HG03342 (cell line): ENCODE results near the gene GPR55.
A peak's percentile ranks its signal among the peaks of the same experiment; 100 is the strongest.

Experiments used
- ATAC-seq: cut with Tn5 transposase; IDR thresholded peaks from one replicate; pipeline ENCODE4 v1.9.1; 2021; ENCODE audit warnings: mild to moderate bottlenecking, moderate library complexity; ENCODE audit not compliant: unreplicated experiment

The GPR55 gene

DNA sequence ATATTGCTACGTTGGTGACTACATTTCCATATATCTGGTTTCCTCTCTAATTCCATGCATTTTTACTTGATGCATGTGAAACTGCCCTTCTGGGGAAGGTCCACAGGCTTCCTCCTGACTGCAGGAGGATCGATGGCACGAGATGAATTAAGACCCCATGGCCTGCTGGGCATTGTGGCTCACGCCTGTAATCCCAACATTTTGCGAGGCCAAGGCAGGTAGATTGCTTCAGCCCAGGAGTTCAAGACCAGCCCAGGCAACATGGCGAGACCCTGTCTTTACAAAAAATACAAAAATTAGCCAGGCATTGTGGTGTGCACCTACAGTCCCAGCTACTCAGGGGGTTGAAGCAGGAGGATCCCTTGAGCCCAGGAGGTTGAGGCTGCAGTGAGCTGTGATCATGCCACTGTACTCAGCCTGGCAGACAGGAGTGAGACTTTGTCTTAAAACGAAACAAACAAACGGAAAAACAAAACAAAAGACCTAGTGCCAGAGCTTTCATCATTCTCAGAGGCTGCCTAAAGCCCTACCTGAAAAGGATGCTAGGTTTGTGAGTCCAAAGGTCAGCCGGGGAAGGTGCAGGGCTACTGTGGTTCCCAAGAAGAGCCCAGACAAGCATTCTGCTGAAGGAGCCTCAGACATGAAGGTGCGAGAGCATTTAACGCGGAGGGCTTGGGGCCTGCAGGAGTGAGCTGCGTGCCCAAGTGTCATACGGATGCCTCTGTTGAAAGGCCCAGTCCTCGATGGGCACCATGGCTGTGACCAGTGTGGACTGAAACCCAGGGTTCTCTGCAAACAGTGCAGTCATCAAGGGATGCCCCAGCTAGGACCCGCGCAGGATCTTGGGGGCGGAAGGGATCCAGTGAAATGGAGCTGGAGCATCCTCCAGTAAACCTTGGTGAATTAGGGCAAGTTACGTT is 21.6 kb downstream of the GPR55 start:
- no peak for ATAC-seq

GRCh38 chr2:230902180-230902899 is 22.7 kb downstream of the GPR55 start:
- peak; percentile 64 for ATAC-seq

DNA sequence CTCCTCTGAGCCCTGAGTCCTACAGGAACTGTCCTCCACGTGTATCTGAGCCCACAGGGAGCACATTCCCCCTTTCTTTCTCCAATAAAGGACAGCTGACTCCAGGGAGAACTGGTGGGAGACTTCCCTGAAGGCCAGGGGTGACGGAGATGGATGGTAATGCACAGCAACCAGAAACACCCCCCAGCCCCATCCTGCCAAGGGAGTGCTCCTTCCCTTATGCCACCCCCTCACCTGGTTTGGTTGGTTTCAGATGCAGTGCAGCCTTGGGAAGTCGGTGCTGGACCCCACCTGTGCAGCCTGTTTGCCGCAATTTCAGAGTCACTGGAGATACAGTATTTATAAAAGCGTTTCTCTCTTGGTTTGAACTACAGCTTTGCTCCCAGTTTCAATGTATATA is 24.0 kb downstream of the GPR55 start:
- no peak for ATAC-seq

DNA sequence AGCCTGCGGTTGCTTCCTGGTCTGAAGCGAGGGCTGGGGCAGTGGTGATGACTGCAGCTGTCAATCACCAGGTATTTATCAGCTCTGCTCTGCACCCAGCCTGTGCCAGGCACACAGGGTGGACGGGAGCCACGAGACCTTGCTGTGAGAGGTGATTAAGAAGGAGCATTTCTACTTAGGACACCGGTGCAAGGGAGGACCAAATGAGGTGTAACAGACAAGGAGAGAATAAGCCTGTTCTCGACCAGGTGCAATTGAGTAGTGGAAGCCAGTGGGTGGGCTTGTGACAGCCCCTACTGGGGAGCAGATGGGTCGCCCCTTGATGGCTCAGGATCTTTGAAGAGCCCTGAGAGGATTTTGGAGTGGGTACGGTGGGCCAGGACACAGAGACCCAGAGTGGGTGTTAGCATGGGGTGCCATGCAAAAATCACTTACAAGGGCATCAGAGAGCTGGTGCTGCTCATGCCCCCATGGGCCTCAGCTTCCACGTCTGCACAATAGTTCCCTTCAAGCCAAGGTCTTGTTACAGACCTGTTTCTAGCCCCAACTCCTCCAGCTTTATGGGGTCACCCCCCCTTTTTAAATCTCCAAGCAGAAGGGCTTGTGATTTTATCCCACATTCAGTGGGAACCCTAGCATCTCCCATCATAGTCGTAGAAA is 24.6 kb downstream of the GPR55 start:
- ATAC-seq, result no peak

- ATAC-seq, result no peak
Observed at GRCh38 chr2:230899786-230900185, 25.3 kb downstream of the GPR55 start.

DNA sequence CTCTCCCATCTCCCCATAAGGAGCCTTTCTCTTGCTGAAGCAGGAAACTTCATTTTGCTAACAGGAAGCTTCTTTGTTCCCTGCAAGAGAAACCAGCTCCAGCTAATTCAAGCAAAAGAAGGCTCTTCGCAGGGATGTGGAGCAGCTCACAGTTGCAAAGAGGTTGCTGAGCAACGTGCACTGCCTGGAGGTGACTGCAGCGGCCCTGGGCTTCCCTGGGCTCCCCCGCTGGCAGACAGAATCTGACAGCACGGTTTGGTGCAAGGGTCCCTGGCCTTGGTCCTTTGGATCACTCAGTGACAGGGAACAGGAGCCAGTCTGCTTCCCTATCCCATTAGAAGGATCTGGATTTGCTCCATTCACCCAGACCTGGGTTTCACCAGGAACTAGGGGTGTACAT is 25.8 kb downstream of the GPR55 start:
- ATAC-seq, result no peak

DNA sequence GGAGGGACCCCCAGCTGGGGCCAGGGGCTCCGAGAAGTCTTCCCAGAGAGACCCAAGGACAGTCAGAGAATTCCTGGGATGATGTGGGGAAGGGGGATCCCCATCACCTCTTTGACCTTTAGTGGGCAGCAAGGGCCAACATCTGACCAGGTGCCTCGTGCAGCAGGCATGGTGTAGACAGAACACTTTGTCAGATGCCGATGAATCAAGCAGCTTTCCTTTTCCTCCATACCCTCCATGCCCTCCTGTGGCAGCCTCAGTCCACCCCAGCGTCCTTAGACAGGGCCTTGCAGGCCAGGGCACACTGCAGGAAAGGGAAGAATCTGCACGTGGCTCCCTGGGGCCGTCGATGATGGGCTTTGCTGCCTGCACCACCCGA is 26.3 kb downstream of the GPR55 start:
- no peak for ATAC-seq

GRCh38 chr2:230898016-230898712 is 26.9 kb downstream of the GPR55 start:
- ATAC-seq, result no peak

GRCh38 chr2:230896346-230897115 is 28.5 kb downstream of the GPR55 start:
- no peak for ATAC-seq

DNA sequence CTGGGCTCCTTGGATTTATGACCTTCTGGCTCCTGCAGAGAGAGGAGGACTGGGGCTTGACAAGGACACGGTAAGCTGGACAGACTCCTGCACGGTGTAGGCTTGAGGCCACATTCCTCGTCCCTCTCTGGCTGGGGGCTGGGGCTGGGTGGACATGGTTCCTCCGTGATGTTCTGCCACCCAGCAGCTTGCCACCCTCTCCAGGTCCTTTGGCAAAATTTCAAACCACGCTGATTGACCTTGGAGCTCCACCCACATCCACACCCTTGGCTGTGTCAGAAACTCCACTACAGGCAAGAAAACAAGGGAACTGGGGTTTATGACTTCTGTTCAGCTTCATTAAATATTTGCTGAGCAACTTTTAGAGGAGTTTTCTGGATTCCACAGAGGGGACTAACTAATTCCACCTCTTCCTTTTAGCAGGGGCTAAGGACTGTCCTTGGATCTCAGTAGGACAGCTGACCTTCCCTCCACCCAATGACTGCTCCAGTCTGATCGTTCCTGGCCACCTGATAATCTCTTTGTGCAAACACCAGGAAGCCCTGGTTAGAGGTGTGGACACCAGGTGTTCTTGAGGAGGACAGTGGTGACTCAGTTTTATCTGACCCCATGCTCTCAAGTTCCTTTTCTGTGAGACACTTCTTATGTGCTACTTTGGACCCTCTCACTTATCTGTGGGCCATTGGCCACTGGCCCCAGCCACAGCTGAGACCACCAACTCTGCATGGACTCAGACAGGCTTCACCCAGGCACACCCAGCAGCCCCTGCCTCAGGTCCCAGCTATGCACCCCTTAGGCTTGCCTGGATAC is 29.3 kb downstream of the GPR55 start:
- ATAC-seq, result no peak

DNA sequence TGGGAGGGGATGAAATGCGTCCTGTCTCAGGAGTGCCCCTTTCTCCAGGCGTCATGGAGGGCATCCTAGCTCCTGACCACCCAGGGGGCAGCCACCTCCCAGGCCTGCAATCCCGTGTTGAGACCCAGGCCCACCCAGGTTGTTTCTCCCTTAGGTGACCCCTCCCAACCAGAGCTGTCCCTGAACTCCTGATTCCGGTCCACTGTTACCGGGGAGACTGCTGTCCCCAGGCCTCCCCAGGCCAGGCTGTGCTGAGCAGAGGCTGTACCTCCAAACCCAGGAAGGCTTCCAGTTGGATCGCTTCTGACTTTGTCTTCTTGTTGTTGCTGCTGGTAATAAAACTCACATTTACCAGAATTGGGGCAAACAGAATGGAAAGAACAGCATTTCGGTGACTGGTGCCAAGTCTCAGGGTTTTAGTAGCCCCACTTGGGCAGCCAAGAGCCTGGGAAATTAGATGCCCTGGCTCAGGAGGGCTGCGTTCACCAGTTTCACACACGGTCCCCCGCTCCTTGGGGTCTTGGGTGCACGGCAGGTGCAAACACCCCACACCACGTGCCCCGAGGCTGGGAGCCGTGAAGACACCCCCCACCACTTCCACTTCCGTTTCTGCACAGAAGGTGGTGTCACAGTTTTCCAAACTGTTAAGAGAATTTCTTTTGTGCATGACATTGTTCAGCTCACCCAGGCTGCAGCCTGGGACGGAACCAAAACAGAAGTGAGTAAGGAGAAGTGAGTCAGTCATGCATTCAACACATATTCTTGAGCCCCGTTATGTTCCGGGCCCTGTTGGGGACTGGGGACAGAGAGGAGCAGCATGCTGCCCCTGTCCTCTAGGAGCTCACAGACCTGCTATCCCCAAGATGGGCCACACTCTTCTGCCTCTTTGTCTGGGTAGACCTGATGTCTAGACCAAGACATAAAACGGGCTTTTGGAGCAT is 30.9 kb downstream of the GPR55 start:
- ATAC-seq, result peak; percentile 65

DNA sequence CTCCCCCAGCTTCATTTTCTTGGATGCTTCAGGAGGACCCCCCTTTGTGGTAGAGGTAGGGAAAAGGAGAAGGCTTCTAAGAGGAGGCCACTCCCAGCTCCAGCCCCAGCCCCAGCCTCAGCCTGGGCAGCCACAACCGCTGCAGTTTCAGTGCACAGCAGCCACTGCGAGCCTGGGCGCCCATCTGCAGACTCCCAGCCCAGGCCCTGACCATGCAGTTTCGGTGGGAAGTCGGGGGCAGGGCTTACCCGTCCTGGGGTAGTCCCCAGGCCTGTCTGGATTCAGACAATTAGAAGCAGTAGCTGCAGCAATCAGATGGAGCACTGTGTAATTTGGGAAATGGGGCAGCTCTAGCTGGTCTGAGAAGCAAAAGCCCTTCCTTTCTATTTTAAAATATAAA is 31.7 kb downstream of the GPR55 start:
- ATAC-seq, result no peak

- ATAC-seq, result no peak
Observed at GRCh38 chr2:230891509-230891908, 33.5 kb downstream of the GPR55 start.

DNA sequence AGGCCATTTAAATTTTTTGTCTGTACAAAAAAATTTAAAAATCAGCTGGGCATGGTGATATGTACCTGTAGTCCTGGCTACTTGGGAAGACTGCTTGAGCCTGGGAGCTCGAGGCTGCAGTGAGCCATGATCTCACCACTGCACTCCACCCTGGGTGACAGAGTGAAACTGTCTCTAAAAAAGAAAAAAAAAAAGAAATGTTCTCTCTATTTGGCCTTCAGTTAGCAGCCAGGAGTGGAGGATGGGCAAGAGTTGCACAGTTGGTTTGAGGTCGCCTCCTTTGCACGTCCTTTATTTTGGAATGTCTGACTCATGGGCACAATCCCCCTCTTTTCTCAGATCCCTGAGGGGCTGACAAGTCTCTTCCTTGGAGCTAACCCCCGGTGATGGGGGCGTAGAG is 34.0 kb downstream of the GPR55 start:
- no peak for ATAC-seq

DNA sequence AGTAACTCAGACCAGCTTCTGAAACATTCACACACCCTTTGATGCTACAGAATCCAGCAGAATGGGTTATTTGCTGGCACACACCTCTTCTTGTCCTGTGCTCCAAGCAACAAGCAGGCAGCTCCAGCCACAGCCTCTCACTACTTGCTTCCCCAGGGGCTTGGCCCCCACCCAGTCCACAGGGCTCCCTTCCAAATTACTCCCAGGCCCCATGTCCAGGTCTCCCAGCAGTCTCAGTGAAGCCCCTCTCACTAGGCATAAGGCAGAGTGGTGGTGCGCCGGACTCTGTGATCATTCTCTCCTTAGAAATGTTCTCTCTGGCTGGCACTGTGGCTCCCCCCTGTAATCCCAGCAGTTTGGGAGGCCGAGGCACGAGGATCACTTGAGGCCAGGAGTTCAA is 34.4 kb downstream of the GPR55 start:
- ATAC-seq, result no peak

GRCh38 chr2:230889911-230890601 is 35.0 kb downstream of the GPR55 start:
- no peak for ATAC-seq

DNA sequence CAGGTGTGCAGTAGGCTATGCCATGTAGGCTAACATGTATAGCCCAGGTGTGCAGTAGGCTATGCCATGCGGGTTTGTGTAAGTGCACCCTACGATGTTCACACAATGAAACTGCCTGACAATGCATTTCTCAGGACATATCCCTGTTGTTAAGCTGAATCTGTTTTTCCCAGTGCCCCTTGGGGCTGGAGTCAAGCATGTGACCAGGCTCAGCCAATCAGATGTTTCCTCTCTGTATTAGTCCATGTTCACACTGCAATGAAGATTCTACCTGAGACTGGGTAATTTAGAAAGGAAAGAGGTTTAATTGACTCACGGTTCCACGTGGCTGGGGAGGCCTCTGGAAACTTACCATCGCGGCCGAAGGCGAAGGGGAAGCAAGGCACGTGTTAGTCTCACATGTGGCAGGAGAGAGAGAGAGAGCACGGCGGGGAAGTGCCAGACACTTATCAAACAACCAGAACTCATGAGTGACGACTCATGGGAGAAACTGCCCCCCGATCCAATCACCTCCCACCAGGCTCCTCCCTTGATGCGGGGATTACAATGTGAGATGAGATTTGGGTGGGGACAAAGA is 36.1 kb downstream of the GPR55 start:
- ATAC-seq, result no peak
